Right hindlimb (tissue), 1 donor: ENCODE measurements around the gene GRM4.

ENCODE experiments used
- DNase-seq: peaks from one replicate; pipeline ENCODE4 v3.0.0-alpha.2; 2018

Gene GRM4

GRCh38 chr6:34082348-34082747 is 63.5 kb downstream of the GRM4 start:
- DNase-seq, result no peak

- no peak for DNase-seq
These were observed 65.5 kb downstream of the GRM4 start for GRCh38 chr6:34080357-34080756.

GRCh38 chr6:34079899-34080298 is 66.0 kb downstream of the GRM4 start:
- DNase-seq, result no peak

- no peak for DNase-seq
These were observed 70.0 kb downstream of the GRM4 start for GRCh38 chr6:34075906-34076305.

- DNase-seq, result no peak
These were observed 71.7 kb downstream of the GRM4 start for GRCh38 chr6:34074064-34074742.

GRCh38 chr6:34073540-34073939 is 72.3 kb downstream of the GRM4 start:
- DNase-seq, result no peak

- no peak for DNase-seq
These were observed 73.2 kb downstream of the GRM4 start for GRCh38 chr6:34072727-34073126.

- no peak for DNase-seq
These were observed 74.0 kb downstream of the GRM4 start for GRCh38 chr6:34071884-34072379.

GRCh38 chr6:34071136-34071883 is 74.6 kb downstream of the GRM4 start:
- DNase-seq, result no peak

- DNase-seq, result no peak
These were observed 75.4 kb downstream of the GRM4 start for GRCh38 chr6:34070315-34071135.

- DNase-seq, result no peak
These were observed 77.3 kb downstream of the GRM4 start for GRCh38 chr6:34068462-34069044.

GRCh38 chr6:34067814-34068213 is 78.1 kb downstream of the GRM4 start:
- DNase-seq, result no peak

- DNase-seq, result no peak
These were observed 78.8 kb downstream of the GRM4 start for GRCh38 chr6:34066772-34067770.

- no peak for DNase-seq
These were observed 79.7 kb downstream of the GRM4 start for GRCh38 chr6:34066218-34066571.

GRCh38 chr6:34065466-34066217 is 80.2 kb downstream of the GRM4 start:
- DNase-seq, result no peak

- DNase-seq, result no peak
These were observed 81.2 kb downstream of the GRM4 start for GRCh38 chr6:34064675-34065074.

GRCh38 chr6:34063651-34064050 is 82.2 kb downstream of the GRM4 start:
- DNase-seq, result no peak

- no peak for DNase-seq
These were observed 83.1 kb downstream of the GRM4 start for GRCh38 chr6:34062815-34063214.

- DNase-seq, result no peak
These were observed 83.7 kb downstream of the GRM4 start for GRCh38 chr6:34062156-34062555.

GRCh38 chr6:34061348-34061747 is 84.5 kb downstream of the GRM4 start:
- DNase-seq, result no peak

GRCh38 chr6:34059914-34060313 is 86.0 kb downstream of the GRM4 start:
- DNase-seq, result no peak
